Thyroid gland (tissue), 4 donors: Measurements from ENCODE around the gene GREB1L.

ENCODE experiments used
- CTCF ChIP-seq, 6 experiments: fragments of 200-600 bp in 3 of 6; fragments of 450-650 bp in 3 of 6; sonication (generic) in 3 of 6; IDR thresholded peaks; one replicate each; pipeline ENCODE4 v1.5.1; 2016 to 2019; ENCODE audit warnings: antibody characterized with exemption in 6 of 6, mild to moderate bottlenecking in 2 of 6, inconsistent platforms in 1 of 6, moderate library complexity in 1 of 6
- POLR2A ChIP-seq, 2 donors: fragments of 450-650 bp; IDR thresholded peaks; one replicate each; pipeline ENCODE4 v1.6.1; 2017; ENCODE audit warnings: antibody characterized with exemption in 2 of 2, mild to moderate bottlenecking in 2 of 2, moderate library complexity in 1 of 2

- TF ChIP-seq CTCF (IDR thresholded peaks at IDR 0.05) (no peak), POLR2A (IDR thresholded peaks at IDR 0.05) (no peak)
Measured at GRCh38 chr18:21499997-21500396, 258.0 kb downstream of the GREB1L start.
